Omental fat pad (tissue), 4 donors: ENCODE results near the gene SPP1. TPM values are rescaled to one million over a fixed set of nuclear protein-coding genes. Genes with fewer than 3 reads are reported as not detected.

Experiments
- ATAC-seq: fragments of 150-250 bp; one replicate; pipeline ENCODE4 v1.9.1; 2016; ENCODE audit warnings: mild to moderate bottlenecking, moderate library complexity; ENCODE audit not compliant: low FRiP score
- DNase-seq: peaks from one replicate; pipeline ENCODE4 v3.0.0-alpha.2; 2019; ENCODE audit warnings: low spot score
- total RNA-seq, 4 donors: library from RNA; depleted of rRNA; stranded (reverse); fragments of >200 nt; gene quantifications; one replicate each; pipeline ENCODE4 v1.1.0, GENCODE V29; 2016
- TF ChIP-seq, protein P1 (sequence below), 3 donors: fragments of 450-650 bp; IDR thresholded peaks; one replicate each; pipeline ENCODE4 v1.5.1; 2016 to 2017; ENCODE audit warnings: antibody characterized with exemption in 3 of 3, mild to moderate bottlenecking in 3 of 3, moderate library complexity in 2 of 3

The SPP1 gene
- total RNA-seq, 4 donors from 2014 or later: 7.9 to 1,073 (median 45.8) TPM

DNA sequence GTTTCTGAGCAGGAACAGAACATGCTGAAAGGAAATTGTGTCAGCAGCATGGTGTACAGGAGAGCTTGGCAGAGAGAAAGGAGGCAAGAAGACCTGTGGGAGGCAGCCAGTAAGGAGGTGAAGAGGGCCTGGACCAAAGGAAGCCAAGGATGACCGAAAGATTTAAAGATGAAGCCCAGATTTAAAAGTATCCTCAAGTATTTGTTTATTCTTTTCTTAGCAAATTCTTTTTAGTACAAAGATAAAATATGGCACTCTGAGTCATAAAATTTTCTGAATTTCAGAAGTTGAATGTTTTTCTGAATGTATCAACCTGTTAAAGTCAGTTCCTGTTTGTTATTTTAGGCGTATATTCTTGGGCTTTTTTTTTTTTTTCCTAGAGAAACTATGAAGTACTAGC is 35.5 kb downstream of the SPP1 start:
- TF ChIP-seq, protein P1, sequence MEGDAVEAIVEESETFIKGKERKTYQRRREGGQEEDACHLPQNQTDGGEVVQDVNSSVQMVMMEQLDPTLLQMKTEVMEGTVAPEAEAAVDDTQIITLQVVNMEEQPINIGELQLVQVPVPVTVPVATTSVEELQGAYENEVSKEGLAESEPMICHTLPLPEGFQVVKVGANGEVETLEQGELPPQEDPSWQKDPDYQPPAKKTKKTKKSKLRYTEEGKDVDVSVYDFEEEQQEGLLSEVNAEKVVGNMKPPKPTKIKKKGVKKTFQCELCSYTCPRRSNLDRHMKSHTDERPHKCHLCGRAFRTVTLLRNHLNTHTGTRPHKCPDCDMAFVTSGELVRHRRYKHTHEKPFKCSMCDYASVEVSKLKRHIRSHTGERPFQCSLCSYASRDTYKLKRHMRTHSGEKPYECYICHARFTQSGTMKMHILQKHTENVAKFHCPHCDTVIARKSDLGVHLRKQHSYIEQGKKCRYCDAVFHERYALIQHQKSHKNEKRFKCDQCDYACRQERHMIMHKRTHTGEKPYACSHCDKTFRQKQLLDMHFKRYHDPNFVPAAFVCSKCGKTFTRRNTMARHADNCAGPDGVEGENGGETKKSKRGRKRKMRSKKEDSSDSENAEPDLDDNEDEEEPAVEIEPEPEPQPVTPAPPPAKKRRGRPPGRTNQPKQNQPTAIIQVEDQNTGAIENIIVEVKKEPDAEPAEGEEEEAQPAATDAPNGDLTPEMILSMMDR (IDR thresholded peaks at IDR 0.05): no peak
- DNase-seq (no peak), ATAC-seq (peak; percentile 22)

DNA sequence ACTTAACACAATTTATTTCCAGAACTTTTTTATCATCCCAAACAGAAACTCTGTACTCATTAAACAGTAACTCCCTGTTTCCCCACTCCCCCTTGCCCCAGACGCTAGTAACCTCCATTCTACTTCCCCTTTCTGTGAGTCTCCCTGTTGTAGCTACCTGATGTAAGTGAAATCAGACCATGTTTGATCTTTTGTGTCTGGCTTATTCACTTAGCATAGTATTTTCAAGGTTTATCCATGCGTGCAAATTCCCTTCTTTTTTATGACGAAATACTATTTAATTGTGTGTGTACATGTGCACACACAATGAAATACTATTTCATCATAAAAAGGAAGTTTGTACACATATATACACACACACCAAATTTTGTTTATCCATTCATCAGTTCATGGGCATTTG is 37.1 kb downstream of the SPP1 start:
- TF ChIP-seq, protein P1 (IDR thresholded peaks at IDR 0.05): no peak
- DNase-seq (no peak), ATAC-seq (no peak)

DNA sequence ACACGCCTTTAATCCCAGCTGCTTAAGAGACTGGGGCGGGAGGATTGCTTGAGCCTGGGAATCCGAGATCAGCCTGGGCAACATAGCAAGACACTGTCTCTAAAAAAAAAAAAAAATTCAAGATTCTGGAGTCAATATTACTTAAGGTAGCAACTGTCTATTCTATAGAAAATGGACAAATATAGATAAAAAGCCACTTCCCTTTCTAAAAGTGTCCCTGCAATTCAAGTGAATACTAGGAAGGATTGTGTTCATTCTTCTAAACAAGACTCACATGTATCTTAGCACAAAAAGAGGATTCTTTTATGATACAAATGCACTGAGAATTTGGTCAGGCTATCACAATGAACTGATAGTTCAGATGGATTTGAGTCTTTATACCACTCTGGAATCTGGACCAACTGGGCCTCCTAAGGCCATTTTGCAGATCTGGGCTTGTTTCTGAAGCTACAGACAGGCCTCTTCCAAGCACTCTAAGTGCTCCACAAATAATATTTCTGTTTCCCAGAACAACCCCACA is 38.9 kb downstream of the SPP1 start:
- no peak for DNase-seq
- TF ChIP-seq, protein P1 (IDR thresholded peaks at IDR 0.05): no peak
- no peak for ATAC-seq

DNA sequence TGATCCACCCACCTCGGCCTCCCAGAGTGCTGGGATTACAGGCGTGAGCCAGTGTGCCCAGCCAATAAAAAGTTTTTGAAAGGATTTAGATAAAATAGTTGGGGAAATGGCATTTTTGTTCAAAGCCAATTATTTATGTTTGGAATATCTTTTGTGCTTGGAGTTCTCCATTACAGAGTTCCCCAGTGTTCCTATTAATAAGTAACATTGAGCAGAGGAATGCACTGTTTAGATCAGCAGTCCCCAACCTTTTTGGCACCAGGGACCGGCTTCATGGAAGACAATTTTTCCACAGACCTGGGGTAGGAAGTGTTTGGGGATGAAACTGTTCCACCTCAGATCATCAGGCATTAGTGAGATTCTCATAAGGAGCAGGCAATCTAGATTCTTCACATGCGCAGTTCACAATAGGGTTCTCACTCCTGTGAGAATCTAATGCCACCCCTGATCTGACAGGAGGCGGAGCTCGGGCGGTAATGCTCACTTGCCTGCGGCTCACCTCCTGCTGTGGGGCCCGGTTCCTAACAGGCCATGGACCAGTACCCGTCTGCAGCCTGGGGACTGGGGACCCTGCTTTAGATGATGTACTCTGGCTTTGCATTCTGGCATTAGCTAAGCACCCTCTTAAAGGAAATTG is 40.3 kb downstream of the SPP1 start:
- DNase-seq (no peak), ATAC-seq (no peak)
- TF ChIP-seq, protein P1 (IDR thresholded peaks at IDR 0.05): no peak

DNA sequence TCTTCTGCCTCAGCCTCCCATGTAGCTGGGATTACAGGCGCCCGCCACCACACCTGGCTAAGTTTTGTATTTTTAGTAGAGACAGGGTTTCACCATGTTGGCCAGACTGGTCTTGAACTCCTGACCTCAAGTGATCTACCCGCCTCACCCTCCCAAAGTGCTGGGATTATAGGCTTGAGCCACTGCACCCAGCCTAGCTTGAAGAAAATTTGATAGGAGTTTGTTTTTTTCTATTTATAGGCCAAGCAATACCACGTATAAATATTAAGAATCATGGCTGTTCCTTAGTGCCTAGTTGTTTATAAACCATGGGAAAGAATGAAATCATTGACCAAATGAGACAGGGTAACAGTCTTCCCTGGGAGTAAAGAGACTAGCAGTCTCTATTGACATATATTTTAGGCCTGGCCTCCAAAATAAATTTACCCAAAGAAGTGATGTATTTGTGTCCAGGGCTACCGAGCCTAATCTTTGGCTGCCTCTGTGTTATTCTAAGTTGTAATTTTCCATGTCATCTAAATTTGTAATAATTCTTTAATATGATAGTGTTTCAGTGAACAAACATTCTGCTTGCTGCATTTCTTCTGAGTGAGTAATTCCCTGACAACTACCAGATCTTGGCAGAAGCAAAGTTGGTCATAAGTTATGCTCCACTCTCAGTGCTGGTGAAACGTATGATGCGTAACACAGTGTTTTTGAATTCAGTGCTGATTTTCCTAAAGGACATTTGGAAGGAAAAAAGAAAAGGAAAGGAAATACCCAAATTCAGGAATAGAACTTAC is 42.2 kb downstream of the SPP1 start:
- no peak for DNase-seq
- peak; percentile 90 for ATAC-seq
- TF ChIP-seq, protein P1 (IDR thresholded peaks at IDR 0.05): no peak

DNA sequence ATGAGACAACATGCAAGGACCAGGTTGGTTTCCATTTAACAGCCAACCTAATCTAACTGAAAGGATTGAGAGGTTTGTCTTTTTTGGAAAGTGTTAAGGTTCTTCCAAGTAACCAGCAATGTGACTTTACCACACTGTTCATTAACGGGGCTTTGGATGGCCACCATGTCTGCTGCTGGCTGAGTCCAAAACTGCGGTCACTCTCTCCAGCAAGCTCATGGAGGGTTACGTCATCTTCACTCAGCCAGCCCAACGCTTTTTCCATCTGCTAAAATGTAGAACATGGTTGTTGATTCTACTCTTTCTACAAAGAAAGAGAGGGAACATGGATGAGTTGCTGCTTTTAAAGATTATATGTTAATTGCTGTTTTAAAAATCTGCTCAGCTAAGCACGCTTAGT is 43.0 kb downstream of the SPP1 start:
- DNase-seq: no peak
- TF ChIP-seq, protein P1 (IDR thresholded peaks at IDR 0.05): no peak
- no peak for ATAC-seq
